A673 (cell line): ENCODE data around the gene NECAB2.

Experiments used
- CTCF ChIP-seq: fragments of 300-800, 200-600 bp; sonication (generic); conservative IDR thresholded peaks from 2 replicates; pipeline ENCODE4 v1.5.1; 2017; ENCODE audit warnings: low read depth, mild to moderate bottlenecking, antibody characterized with exemption, low read length, moderate library complexity, mixed read lengths
- EZH2 ChIP-seq: fragments of 200-600 bp; sonication (generic); IDR thresholded peaks from 2 replicates; pipeline ENCODE4 v1.6.1; 2017; ENCODE audit warnings: borderline replicate concordance, low read depth, mild to moderate bottlenecking, mixed read lengths, antibody characterized with exemption, low read length; ENCODE audit not compliant: poor library complexity, severe bottlenecking

DNA sequence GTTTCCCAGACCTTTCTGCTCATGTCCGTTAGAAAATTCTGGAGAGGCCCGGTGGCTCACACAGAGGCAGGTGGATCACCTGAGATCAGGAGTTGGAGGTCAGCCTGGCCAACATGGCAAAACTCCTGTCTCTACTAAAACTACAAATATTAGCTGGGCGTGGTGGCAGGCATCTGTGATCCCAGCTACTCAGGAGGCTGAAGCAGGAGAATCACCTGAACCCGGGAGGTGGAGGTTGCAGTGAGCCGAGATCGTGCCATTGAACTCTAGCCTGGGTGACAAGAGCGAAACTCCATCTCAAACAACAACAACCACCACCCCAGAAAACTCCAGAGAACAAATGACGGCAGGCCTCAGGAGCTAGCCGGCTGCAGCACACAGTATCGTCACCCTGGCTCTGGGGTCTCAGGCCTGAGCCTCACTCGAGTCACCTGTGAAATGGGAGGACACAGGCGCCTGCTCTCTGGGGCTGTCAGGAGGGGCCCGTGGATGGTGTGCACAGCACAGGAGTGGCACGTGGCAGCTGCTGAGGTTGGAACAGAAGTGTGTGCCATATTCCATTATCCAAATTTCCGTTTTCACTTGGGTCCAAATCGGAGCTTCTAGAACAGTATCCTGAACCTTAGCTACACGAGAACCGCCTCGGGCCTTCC lies 77.9 kb downstream of the NECAB2 start:
- TF ChIP-seq CTCF (no peak), EZH2 (no peak)
